ENCODE data around the gene CDK15. TPM values are rescaled to one million over a fixed set of nuclear protein-coding genes. Genes with fewer than 3 reads are reported as not detected.

The CDK15 gene
- total RNA-seq, 1 donor from 2014 or later = 1.5 TPM

GRCh38 chr2:201854221-201854801, 48.0 kb downstream of the CDK15 start:
- H3K27me3 ChIP-seq = no peaks in the 10 kb centered on the region
- no peaks in the 10 kb centered on the region for H3K4me1 ChIP-seq
- no peaks in the 10 kb centered on the region for H3K9me3 ChIP-seq
- H3K27ac ChIP-seq = no peak overlapping the region
- H3K36me3 ChIP-seq = no peaks in the 10 kb centered on the region
- no peak for TF ChIP-seq CTCF (IDR thresholded peaks at IDR 0.05)
- no peak overlapping the region for H3K4me3 ChIP-seq
- intact Hi-C loops (cut with DNase I) = no loop called here
- DNase-seq (ENCODE audit: low spot score in 2 of 2) = no peak

GRCh38 chr2:201854841-201855240, 48.5 kb downstream of the CDK15 start:
- no peak overlapping the region for H3K27ac ChIP-seq
- intact Hi-C loops (cut with DNase I) = no loop called here
- no peak overlapping the region for H3K4me3 ChIP-seq
- no peaks in the 10 kb centered on the region for H3K36me3 ChIP-seq
- no peaks in the 10 kb centered on the region for H3K4me1 ChIP-seq
- no peak for DNase-seq (ENCODE audit: low spot score in 2 of 2)
- no peaks in the 10 kb centered on the region for H3K9me3 ChIP-seq
- TF ChIP-seq CTCF (IDR thresholded peaks at IDR 0.05) = no peak
- no peaks in the 10 kb centered on the region for H3K27me3 ChIP-seq

GRCh38 chr2:201855356-201855755, 49.0 kb downstream of the CDK15 start:
- Histone ChIP-seq H3K27ac (no peak overlapping the region), H3K36me3 (no peaks in the 10 kb centered on the region), H3K4me1 (no peaks in the 10 kb centered on the region), H3K4me3 (no peak overlapping the region), H3K27me3 (no peaks in the 10 kb centered on the region), H3K9me3 (no peaks in the 10 kb centered on the region)
- intact Hi-C loops (cut with DNase I) = no loop called here
- TF ChIP-seq CTCF (IDR thresholded peaks at IDR 0.05) = no peak
- no peak for DNase-seq (ENCODE audit: low spot score in 2 of 2)

GRCh38 chr2:201857326-201857725, 51.0 kb downstream of the CDK15 start:
- Histone ChIP-seq H3K36me3 (no peaks in the 10 kb centered on the region), H3K4me1 (no peaks in the 10 kb centered on the region), H3K9me3 (no peaks in the 10 kb centered on the region), H3K27me3 (no peaks in the 10 kb centered on the region), H3K27ac (no peak overlapping the region), H3K4me3 (no peak overlapping the region)
- no peak for DNase-seq (ENCODE audit: low spot score in 2 of 2)
- intact Hi-C loops (cut with DNase I) = no loop called here
- TF ChIP-seq CTCF (IDR thresholded peaks at IDR 0.05) = no peak

- Histone ChIP-seq H3K36me3 (no peaks in the 10 kb centered on the region), H3K27me3 (no peaks in the 10 kb centered on the region), H3K4me3 (peak overlapping the region in 1 of 2 donors; percentile 31), H3K27ac (no peak overlapping the region), H3K9me3 (no peaks in the 10 kb centered on the region), H3K4me1 (no peaks in the 10 kb centered on the region)
- DNase-seq (ENCODE audit: low spot score in 2 of 2) = no peak
- intact Hi-C loops (cut with DNase I) = loop anchor here (2.0 kb wide), 1 partner anchor 62 kb away; no protein-coding TSS in a partner anchor
- no peak for TF ChIP-seq CTCF (IDR thresholded peaks at IDR 0.05)
Measured at GRCh38 chr2:201858281-201859184, 52.2 kb downstream of the CDK15 start.

All from ascending aorta (tissue), 2 donors.